ENCODE data around the gene CISTR. TPM values are rescaled to one million over a fixed set of nuclear protein-coding genes. Genes with fewer than 3 reads are reported as not detected.

The CISTR gene
- total RNA-seq, 4 donors from 2014 or later, result not detected

DNA sequence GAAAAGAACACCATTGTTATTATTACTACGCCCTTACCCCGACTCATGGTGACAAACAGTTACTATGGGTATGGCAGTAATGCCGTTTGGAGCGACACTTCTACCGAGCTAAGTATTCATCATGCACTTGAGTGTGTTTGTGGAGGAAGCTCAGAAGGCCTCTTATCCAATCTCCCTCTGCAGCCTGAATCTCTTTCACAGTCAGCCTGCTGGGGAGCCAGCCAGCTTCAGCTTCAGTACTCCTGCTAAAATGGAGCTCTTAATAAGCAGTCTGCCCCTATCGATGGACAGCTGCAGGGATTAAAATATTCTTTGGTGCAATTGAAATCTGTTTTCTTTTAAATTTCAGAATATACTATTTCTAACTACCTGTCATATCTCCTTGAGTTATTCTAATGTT, 51.2 kb downstream of the CISTR start:
- H3K27me3 ChIP-seq, result peaks cover 6 to 96% (median 42%) of the 10 kb centered on the region in 4 donors
- H3K4me3 ChIP-seq, result no peak overlapping the region
- intact Hi-C loops (cut with DNase I), result no loop called here
- peaks cover 13 to 18% (median 15%) of the 10 kb centered on the region in 4 donors for H3K4me1 ChIP-seq
- no peak overlapping the region for H3K27ac ChIP-seq (replicated peaks in 1 of 4)
- no peaks in the 10 kb centered on the region for H3K9me3 ChIP-seq
- WGBS, result 68% methylated on average over 6 of the region's 6 CpGs
- no peaks in the 10 kb centered on the region for H3K36me3 ChIP-seq
- TF ChIP-seq POLR2AphosphoS5 (IDR thresholded peaks at IDR 0.05), result no peak
- TF ChIP-seq, protein P1, sequence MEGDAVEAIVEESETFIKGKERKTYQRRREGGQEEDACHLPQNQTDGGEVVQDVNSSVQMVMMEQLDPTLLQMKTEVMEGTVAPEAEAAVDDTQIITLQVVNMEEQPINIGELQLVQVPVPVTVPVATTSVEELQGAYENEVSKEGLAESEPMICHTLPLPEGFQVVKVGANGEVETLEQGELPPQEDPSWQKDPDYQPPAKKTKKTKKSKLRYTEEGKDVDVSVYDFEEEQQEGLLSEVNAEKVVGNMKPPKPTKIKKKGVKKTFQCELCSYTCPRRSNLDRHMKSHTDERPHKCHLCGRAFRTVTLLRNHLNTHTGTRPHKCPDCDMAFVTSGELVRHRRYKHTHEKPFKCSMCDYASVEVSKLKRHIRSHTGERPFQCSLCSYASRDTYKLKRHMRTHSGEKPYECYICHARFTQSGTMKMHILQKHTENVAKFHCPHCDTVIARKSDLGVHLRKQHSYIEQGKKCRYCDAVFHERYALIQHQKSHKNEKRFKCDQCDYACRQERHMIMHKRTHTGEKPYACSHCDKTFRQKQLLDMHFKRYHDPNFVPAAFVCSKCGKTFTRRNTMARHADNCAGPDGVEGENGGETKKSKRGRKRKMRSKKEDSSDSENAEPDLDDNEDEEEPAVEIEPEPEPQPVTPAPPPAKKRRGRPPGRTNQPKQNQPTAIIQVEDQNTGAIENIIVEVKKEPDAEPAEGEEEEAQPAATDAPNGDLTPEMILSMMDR (IDR thresholded peaks at IDR 0.05), result no peak
- no peak for TF ChIP-seq EP300 (IDR thresholded peaks at IDR 0.05)
- TF ChIP-seq POLR2A (IDR thresholded peaks at IDR 0.05; ENCODE audit: low read depth), result no peak
- no peak for DNase-seq (ENCODE audit: extremely low spot score)

DNA sequence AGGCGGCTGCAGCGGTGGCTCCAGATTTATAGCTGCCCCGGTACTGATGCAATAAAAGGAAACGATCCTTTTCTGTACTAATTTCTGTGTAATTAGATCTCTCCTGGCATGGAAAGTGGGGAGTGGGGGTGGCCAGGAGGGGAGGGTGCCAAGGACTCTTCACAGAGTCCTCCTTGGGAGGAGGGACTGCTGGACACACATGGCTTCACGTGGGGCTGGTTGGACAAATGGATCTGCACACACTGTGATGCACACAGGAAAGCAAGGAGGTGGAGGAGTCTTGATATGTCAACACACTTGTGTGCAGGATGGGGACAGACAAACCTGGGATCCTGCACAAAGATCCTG, 52.1 kb downstream of the CISTR start:
- no peak for DNase-seq (ENCODE audit: extremely low spot score)
- Histone ChIP-seq H3K4me3 (no peak overlapping the region), H3K27ac (replicated peaks in 1 of 4) (no peak overlapping the region), H3K36me3 (no peaks in the 10 kb centered on the region), H3K27me3 (peaks cover 6 to 96% (median 44%) of the 10 kb centered on the region in 4 donors), H3K9me3 (no peaks in the 10 kb centered on the region), H3K4me1 (peaks cover 21 to 26% (median 24%) of the 10 kb centered on the region in 4 donors)
- intact Hi-C loops (cut with DNase I), result no loop called here
- WGBS, result 65% methylated on average over 5 of the region's 5 CpGs
- TF ChIP-seq, protein P1 (IDR thresholded peaks at IDR 0.05), result no peak

DNA sequence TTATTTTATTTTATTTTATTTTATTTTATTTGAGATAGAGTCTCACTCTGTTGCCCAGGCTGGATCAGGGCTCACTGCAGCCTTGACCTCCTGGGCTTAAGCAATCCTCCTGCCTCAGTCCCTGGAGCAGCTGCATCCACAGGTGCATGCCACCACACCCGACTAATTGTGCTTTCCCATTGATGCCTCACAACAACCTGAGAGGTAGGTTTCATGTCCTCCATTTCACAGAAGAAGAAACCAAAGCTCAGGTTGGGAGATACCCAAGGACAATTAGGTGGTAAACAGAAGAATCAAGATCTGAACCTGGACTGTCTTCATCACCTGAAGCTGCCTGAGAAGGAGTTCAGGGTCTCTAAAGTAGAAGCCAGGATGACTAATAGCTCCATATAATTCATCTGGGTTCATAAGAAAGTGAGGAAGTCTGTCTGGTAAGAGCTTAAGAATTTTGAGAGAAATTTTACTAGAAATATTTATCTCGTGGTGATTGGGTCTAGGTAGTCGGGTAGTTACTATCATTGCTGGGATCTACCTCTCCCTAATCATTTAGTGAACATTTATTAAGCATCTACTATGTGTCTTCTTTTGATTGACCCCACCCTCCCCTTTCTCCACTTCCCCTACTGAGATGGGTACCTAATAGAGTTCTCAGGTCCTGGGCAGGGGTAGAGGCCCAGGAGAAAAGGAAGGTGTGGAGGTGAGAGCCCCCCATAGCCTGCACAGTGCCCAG, 52.7 kb downstream of the CISTR start:
- H3K9me3 ChIP-seq, result no peaks in the 10 kb centered on the region

DNA sequence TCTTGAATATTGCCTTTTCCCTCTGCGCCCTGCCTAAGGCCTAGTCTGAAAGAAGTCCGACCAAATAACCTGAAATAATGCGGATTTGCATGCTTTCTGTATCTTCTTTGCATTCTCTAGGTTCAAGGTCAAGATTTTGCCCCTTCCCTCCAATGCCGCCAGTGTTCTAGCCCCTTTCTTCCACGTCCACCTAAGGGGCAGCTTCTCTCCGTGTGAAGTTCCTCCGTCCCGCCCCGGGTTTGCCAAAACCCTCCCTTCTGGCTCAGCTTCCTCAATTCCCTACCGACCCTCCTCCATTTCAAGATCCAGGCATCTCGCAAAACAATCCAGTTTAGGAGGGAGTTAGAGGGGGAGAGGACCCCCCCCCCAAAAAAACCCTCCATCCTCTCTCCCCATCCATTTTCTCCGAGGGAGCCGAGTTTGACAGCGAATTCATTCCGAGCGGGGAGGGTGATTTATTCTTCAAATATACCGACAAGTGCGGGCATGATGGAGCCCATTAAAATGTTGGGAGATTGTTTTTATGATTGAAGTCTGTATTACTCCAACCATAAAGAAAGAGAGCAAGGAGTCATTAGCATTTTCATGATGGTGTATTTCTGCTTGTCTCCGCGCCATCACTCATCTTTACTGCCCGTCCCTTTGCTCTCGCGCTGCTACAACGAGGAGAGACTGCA, 55.0 kb downstream of the CISTR start:
- WGBS, result 36% methylated on average over 21 of the region's 24 CpGs
- intact Hi-C loops (cut with DNase I), result no loop called here
- Histone ChIP-seq H3K27me3 (peaks cover 6 to 89% (median 33%) of the 10 kb centered on the region in 4 donors), H3K27ac (replicated peaks in 1 of 4) (no peak overlapping the region), H3K4me3 (peak overlapping the region; percentile 31 to 48 (median 38)), H3K4me1 (peaks cover 21 to 27% (median 25%) of the 10 kb centered on the region in 4 donors), H3K36me3 (no peaks in the 10 kb centered on the region), H3K9me3 (no peaks in the 10 kb centered on the region)
- no peak for TF ChIP-seq EP300 (IDR thresholded peaks at IDR 0.05)
- TF ChIP-seq, protein P1 (IDR thresholded peaks at IDR 0.05), result no peak
- TF ChIP-seq POLR2A (IDR thresholded peaks at IDR 0.05; ENCODE audit: low read depth), result no peak
- TF ChIP-seq POLR2AphosphoS5 (IDR thresholded peaks at IDR 0.05), result no peak
- no peak for DNase-seq (ENCODE audit: extremely low spot score)

More for the DNA sequence above, 52.7 kb downstream of the CISTR start:
- no peak overlapping the region for H3K27ac ChIP-seq (replicated peaks in 1 of 4)
- DNase-seq (ENCODE audit: extremely low spot score), result no peak
- TF ChIP-seq EP300 (IDR thresholded peaks at IDR 0.05), result no peak
- TF ChIP-seq POLR2AphosphoS5 (IDR thresholded peaks at IDR 0.05), result no peak
- TF ChIP-seq, protein P1 (IDR thresholded peaks at IDR 0.05), result no peak
- TF ChIP-seq POLR2A (IDR thresholded peaks at IDR 0.05; ENCODE audit: low read depth), result no peak
- intact Hi-C loops (cut with DNase I), result no loop called here
- no peaks in the 10 kb centered on the region for H3K36me3 ChIP-seq
- WGBS, result 63% methylated on average over 3 of the region's 3 CpGs
- peaks cover 6 to 96% (median 43%) of the 10 kb centered on the region in 4 donors for H3K27me3 ChIP-seq
- peaks cover 21 to 27% (median 25%) of the 10 kb centered on the region in 4 donors for H3K4me1 ChIP-seq
- H3K4me3 ChIP-seq, result no peak overlapping the region

Other genes with a start within 250 kb of the CISTR start
- gene NPFF, start 244.5 kb downstream of the CISTR start, total RNA-seq, result not detected
- gene ATF7, start 125.6 kb downstream of the CISTR start, total RNA-seq, result 10 to 100 TPM; 23.5 to 43.6 (median 37.1) TPM
- gene ATP5MC2, start 75.9 kb downstream of the CISTR start, total RNA-seq, result 100 to 1,000 TPM; 204 to 266 (median 235) TPM
- gene CALCOCO1, start 24.5 kb downstream of the CISTR start, total RNA-seq, result 100 to 1,000 TPM; 252 to 487 (median 347) TPM
- gene HOXC13, start 186.9 kb upstream of the CISTR start, total RNA-seq, result not detected
- not detected for gene HOXC12, start 202.9 kb upstream of the CISTR start, total RNA-seq
- gene HOXC11, start 221.1 kb upstream of the CISTR start, total RNA-seq, result not detected
- gene HOTAIR, start 223.0 kb upstream of the CISTR start, total RNA-seq, result not detected
- gene HOXC10, start 233.2 kb upstream of the CISTR start, total RNA-seq, result not detected
- gene HOXC9, start 248.2 kb upstream of the CISTR start, total RNA-seq, result not detected